LNCAP (cell line): ENCODE results near the gene GTSF1L.

ENCODE experiments used
- TF ChIP-seq, protein P1 (sequence below): fragments of 450-650 bp; IDR thresholded peaks from 2 replicates; pipeline ENCODE4 v1.5.1; 2017; ENCODE audit warnings: mild to moderate bottlenecking

GTSF1L gene

GRCh38 chr20:43727980-43728590 lies 1.3 kb upstream of the GTSF1L start:
- TF ChIP-seq, protein P1, sequence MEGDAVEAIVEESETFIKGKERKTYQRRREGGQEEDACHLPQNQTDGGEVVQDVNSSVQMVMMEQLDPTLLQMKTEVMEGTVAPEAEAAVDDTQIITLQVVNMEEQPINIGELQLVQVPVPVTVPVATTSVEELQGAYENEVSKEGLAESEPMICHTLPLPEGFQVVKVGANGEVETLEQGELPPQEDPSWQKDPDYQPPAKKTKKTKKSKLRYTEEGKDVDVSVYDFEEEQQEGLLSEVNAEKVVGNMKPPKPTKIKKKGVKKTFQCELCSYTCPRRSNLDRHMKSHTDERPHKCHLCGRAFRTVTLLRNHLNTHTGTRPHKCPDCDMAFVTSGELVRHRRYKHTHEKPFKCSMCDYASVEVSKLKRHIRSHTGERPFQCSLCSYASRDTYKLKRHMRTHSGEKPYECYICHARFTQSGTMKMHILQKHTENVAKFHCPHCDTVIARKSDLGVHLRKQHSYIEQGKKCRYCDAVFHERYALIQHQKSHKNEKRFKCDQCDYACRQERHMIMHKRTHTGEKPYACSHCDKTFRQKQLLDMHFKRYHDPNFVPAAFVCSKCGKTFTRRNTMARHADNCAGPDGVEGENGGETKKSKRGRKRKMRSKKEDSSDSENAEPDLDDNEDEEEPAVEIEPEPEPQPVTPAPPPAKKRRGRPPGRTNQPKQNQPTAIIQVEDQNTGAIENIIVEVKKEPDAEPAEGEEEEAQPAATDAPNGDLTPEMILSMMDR, result no peak

DNA sequence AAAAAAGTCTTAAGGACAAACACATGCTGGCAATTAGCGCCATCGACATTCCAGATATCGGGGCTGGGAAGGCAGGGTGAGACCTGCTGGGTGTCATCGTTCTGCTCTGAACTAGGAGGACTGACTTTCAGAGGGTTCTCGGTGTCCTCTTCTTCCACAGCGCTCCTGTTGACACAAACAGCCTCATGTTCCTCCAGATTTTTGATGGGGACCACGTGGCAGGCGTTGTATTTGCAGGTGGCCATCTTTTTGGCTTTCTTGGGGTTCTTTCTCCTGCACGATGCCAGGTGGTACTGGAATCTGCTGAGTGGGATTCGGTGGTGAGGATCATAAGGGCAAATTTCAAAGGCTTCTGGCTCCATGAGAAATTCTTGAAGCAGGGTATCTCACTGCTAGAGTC lies 469 bp downstream of the GTSF1L start:
- TF ChIP-seq, protein P1, result no peak

GRCh38 chr20:43725666-43726065 lies 1.1 kb downstream of the GTSF1L start:
- TF ChIP-seq, protein P1, result no peak

DNA sequence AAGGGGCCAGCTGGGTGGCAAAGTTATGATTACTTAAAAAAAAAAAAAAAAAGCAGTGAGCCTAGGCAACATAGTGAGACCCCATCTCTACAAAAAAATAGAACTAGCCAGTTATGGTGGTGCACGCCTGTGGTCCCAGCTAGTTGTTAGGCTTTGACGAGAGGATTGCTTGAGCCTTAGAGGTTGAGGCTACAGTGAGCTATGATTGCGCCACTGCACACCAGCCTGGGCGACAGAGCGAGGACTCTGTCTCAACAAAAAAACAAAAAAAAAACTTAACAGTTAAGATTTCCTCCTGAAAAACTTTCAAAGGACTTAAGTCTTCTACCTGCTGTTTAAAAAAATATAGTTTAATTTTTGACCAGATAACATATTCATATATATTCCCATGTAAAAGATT lies 2.4 kb downstream of the GTSF1L start:
- TF ChIP-seq, protein P1, result no peak

GRCh38 chr20:43723735-43724134 lies 3.1 kb downstream of the GTSF1L start:
- TF ChIP-seq, protein P1, result no peak

GRCh38 chr20:43723186-43723585 lies 3.6 kb downstream of the GTSF1L start:
- TF ChIP-seq, protein P1, result no peak

- TF ChIP-seq, protein P1, result no peak
Observed at GRCh38 chr20:43722153-43722505, 4.7 kb downstream of the GTSF1L start.
